Left cardiac atrium (tissue), 4 donors: Measurements from ENCODE around the gene ADRA2B. TPM values are rescaled to one million over a fixed set of nuclear protein-coding genes. Genes with fewer than 3 reads are reported as not detected.

Experiments used
- ATAC-seq, 2 donors: fragments of 200-7000 bp; cut with Tn5 transposase; one replicate each; pipeline ENCODE4 v1.9.1; 2020; ENCODE audit warnings: mild to moderate bottlenecking in 2 of 2, moderate library complexity in 2 of 2
- DNase-seq: peaks from one replicate; pipeline ENCODE4 v3.0.0-alpha.2; 2020
- intact Hi-C, 2 donors: fragments of 100-400 bp; cut with DNase I; formaldehyde crosslinking; loops; one replicate each; pipeline versions ENCODE4 v1.14.1 to v1.15.1; 2022 to 2023
- total RNA-seq, 2 donors: library from RNA; stranded (reverse); fragmentation: NEBNext Ultra II Directional; extraction: Animal tissue kit (Norgen Biotek cat#: 25700); gene quantifications; one replicate each; pipeline ENCODE4 v1.2.1, GENCODE V29; 2021
- donor health status: DM: no; HTN: yes; CAD: no.
- donor health status: DM: no; HTN: yes; CAD: no; lungs with severe emphysema.
- donor health status: DM: yes; HTN: yes; CAD: no.
- donor health status: Dilated cardiomyopathy.

Gene ADRA2B
- total RNA-seq, 2 donors from 2014 or later = 1.6 to 2.3 TPM

GRCh38 chr2:96123290-96123689 is 6.9 kb upstream of the ADRA2B start:
- intact Hi-C loops = no loop called here
- ATAC-seq (no peak), DNase-seq (no peak)

GRCh38 chr2:96122391-96122790 is 6.0 kb upstream of the ADRA2B start:
- DNase-seq (no peak), ATAC-seq (no peak)
- intact Hi-C loops = no loop called here

- intact Hi-C loops = no loop called here
Observed at GRCh38 chr2:96121414-96121813, 5.0 kb upstream of the ADRA2B start.

GRCh38 chr2:96120991-96121390 is 4.6 kb upstream of the ADRA2B start:
- no peak for ATAC-seq
- DNase-seq = no peak
- intact Hi-C loops = no loop called here

More at GRCh38 chr2:96121414-96121813, 5.0 kb upstream of the ADRA2B start:
- ATAC-seq (no peak), DNase-seq (no peak)

- DNase-seq (no peak), ATAC-seq (no peak)
- intact Hi-C loops = no loop called here
Observed at GRCh38 chr2:96120091-96120720, 3.8 kb upstream of the ADRA2B start.

GRCh38 chr2:96119389-96119751 is 3.0 kb upstream of the ADRA2B start:
- ATAC-seq (no peak), DNase-seq (no peak)
- intact Hi-C loops = loop anchor here in 1 of 2 donors (10.0 kb wide), 1 partner anchor 115 kb away; no protein-coding TSS in a partner anchor

- DNase-seq = no peak
- ATAC-seq = no peak
- intact Hi-C loops = loop anchor here in 1 of 2 donors (10.0 kb wide), 1 partner anchor 114 kb away; no protein-coding TSS in a partner anchor
Observed at GRCh38 chr2:96118698-96119388, 2.5 kb upstream of the ADRA2B start.

GRCh38 chr2:96117701-96118588 is 1.6 kb upstream of the ADRA2B start:
- DNase-seq = no peak
- ATAC-seq = no peak
- intact Hi-C loops = loop anchor here in 1 of 2 donors (10.0 kb wide), 1 partner anchor 113 kb away; no protein-coding TSS in a partner anchor

- intact Hi-C loops = loop anchor here in 1 of 2 donors (10.0 kb wide), 1 partner anchor 112 kb away; no protein-coding TSS in a partner anchor
- DNase-seq (peak; percentile 51), ATAC-seq (peak; percentile 88 to 92)
Observed at GRCh38 chr2:96116879-96117533, 635 bp upstream of the ADRA2B start.

GRCh38 chr2:96115631-96116423 is 544 bp downstream of the ADRA2B start:
- DNase-seq = peak; percentile 20
- ATAC-seq = peak in 1 of 2 donors; percentile 4
- intact Hi-C loops = loop anchor here in 1 of 2 donors (10.0 kb wide), 1 partner anchor 111 kb away; no protein-coding TSS in a partner anchor

GRCh38 chr2:96114903-96115581 is 1.3 kb downstream of the ADRA2B start:
- intact Hi-C loops = loop anchor here in 1 of 2 donors (5.0 to 10.0 kb wide), 2 partner anchors 43 to 110 kb away; no protein-coding TSS in a partner anchor
- no peak for ATAC-seq
- DNase-seq = no peak

GRCh38 chr2:96114546-96114902 is 1.8 kb downstream of the ADRA2B start:
- intact Hi-C loops = loop anchor here in 1 of 2 donors (5.0 to 10.0 kb wide), 2 partner anchors 42 to 110 kb away; no protein-coding TSS in a partner anchor
- ATAC-seq (no peak), DNase-seq (no peak)

- ATAC-seq (no peak), DNase-seq (no peak)
- intact Hi-C loops = loop anchor here in 1 of 2 donors (5.0 to 10.0 kb wide), 2 partner anchors 42 to 109 kb away; no protein-coding TSS in a partner anchor
Observed at GRCh38 chr2:96113951-96114350, 2.4 kb downstream of the ADRA2B start.

GRCh38 chr2:96113367-96113677 is 3.0 kb downstream of the ADRA2B start:
- no peak for DNase-seq
- intact Hi-C loops = loop anchor here in 1 of 2 donors (5.0 to 10.0 kb wide), 2 partner anchors 41 to 109 kb away; no protein-coding TSS in a partner anchor

GRCh38 chr2:96112501-96113366 is 3.6 kb downstream of the ADRA2B start:
- DNase-seq = no peak
- intact Hi-C loops = loop anchor here in 1 of 2 donors (5.0 to 10.0 kb wide), 2 partner anchors 40 to 108 kb away; no protein-coding TSS in a partner anchor
- ATAC-seq = no peak

More at GRCh38 chr2:96113367-96113677, 3.0 kb downstream of the ADRA2B start:
- no peak for ATAC-seq

GRCh38 chr2:96111823-96112500 is 4.4 kb downstream of the ADRA2B start:
- intact Hi-C loops = loop anchor here in 1 of 2 donors (5.0 to 10.0 kb wide), 2 partner anchors 40 to 107 kb away; no protein-coding TSS in a partner anchor
- no peak for DNase-seq
- no peak for ATAC-seq
